ENCODE data around the gene ADAMTS19. TPM values are rescaled to one million over a fixed set of nuclear protein-coding genes. Genes with fewer than 3 reads are reported as not detected.
"Not testable (repeated sequence)": the region's sequence is repeated elsewhere in the genome, so short reads cannot be mapped to it uniquely, and the experiment has no call there.

The ADAMTS19 gene
- total RNA-seq, 1 donor from 2014 or later: 40.4 TPM

- DNase-seq (ENCODE audit: low spot score): no peak
Measured at GRCh38 chr5:129476751-129477150, 16.7 kb downstream of the ADAMTS19 start.

DNA sequence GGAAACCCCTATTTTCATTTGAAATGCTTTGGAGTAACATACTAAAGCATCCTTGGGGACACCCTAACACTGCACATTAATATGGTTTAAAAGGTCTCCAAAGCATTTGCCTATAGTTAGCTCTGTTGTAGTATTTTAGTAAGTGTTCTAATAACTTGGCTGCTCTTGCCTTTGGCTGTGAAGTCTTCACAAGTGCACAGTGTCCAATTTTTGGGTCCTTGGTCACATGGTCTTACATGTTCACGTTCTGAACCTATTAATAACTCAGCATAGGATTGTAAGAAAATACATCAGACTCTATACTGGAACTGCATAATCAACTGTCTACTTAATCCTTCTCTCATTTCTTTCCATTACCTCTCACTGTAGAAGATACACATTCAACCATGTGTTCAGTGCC, 17.4 kb downstream of the ADAMTS19 start:
- no peak for DNase-seq (ENCODE audit: low spot score)

- no peak for DNase-seq (ENCODE audit: low spot score)
Measured at GRCh38 chr5:129481161-129481560, 21.1 kb downstream of the ADAMTS19 start.

- no peak for DNase-seq (ENCODE audit: low spot score)
Measured at GRCh38 chr5:129496421-129496820, 36.3 kb downstream of the ADAMTS19 start.

DNA sequence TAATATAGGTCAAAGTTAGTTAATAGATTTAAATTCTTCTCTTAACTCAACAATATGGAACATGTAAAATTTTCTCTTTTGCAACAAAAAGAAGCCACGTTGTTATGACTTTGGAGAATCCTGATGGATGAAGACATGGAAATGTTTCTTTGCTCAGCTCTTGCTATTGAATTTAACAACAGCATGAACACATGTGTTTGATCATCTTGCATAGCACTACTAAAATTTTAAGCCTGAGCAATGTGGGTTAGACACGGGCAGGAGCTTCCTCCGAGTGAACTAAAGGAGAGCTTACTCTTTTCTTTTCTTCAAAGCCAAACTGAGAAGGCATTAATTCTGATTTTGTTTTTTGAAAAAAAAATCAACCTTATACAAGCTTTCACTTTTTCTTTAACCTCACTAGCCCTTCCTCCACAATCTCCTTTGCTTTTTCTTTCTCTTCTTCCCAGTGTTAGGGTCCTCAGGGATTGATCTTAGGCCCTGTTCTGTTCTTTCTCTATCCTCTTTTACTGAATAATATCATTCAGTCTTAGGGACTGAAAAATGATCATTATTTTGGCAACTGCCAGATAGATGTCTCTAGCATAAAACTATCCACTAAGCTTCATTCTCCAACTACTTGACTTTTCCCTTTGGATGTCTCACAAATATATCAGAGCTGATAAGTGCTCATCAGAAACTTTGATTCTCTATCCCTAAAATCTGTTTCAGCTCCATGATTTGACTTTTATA, 36.9 kb downstream of the ADAMTS19 start:
- DNase-seq (ENCODE audit: low spot score): no peak

- DNase-seq (ENCODE audit: low spot score): no peak
Measured at GRCh38 chr5:129499208-129499852, 39.2 kb downstream of the ADAMTS19 start.

- no peak for DNase-seq (ENCODE audit: low spot score)
Measured at GRCh38 chr5:129500101-129500500, 40.0 kb downstream of the ADAMTS19 start.

GRCh38 chr5:129506086-129506485, 46.0 kb downstream of the ADAMTS19 start:
- no peak for DNase-seq (ENCODE audit: low spot score)

DNA sequence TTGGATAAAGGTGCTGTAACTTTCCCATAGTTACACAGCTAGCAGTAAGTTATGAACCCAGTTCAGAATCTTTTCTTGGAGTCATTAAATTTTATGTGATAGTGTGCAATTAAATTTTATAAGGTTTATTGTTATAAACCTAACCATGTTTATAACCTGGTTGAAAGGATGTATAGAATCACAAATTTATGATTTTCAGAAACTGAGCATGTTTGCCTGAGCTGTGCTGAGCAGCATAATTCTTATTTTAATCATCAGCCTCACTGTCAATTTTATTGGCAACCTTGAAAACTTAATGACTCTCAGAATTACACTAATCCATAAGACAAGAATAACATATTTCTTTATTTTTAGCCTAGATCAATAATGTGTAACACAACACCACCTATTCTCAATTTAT, 46.9 kb downstream of the ADAMTS19 start:
- no peak for DNase-seq (ENCODE audit: low spot score)

- no peak for DNase-seq (ENCODE audit: low spot score)
Measured at GRCh38 chr5:129507527-129507926, 47.4 kb downstream of the ADAMTS19 start.

- no peak for DNase-seq (ENCODE audit: low spot score)
Measured at GRCh38 chr5:129508606-129509005, 48.5 kb downstream of the ADAMTS19 start.

GRCh38 chr5:129509363-129509975, 49.4 kb downstream of the ADAMTS19 start:
- DNase-seq (ENCODE audit: low spot score): peak; percentile 84

DNA sequence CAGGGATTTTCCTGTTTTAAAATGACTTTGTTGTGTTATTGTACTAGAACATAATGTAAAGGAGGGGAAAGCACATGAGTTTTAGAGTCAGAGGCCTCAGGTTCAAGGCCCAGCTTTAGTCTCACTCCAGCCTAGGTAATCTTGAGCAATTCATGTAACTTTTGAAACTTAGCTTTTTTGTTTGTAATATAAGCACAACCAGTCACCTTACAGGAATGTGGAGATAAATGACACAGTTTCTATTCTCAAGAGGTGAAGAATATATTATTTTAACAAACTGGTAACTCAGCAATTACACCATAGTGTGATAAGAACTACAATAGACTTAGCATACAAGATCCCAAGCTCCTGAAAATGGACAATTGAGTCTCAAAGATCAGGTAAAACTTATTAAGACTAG, 51.2 kb downstream of the ADAMTS19 start:
- no peak for DNase-seq (ENCODE audit: low spot score)

DNA sequence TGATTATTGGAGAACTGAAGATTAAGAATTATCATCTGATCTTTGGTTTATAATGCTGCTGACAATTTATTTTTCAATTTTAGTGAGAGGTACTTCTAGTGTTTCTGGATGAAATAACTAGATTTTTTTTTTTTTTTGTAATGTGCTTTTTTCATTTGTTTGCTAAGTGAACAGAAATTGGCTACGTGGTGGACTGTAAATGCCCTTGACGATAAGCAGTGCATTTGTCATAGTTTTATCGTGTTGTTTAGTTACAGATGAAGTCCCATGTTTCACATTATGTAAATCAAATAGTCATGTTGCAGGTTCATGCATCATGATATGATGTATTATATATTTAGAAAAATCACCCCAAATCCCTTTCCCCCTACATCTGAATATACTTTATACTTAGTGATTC, 81.0 kb downstream of the ADAMTS19 start:
- peak; percentile 11 for DNase-seq (ENCODE audit: low spot score)

GRCh38 chr5:129541648-129542251, 81.7 kb downstream of the ADAMTS19 start:
- no peak for DNase-seq (ENCODE audit: low spot score)

DNA sequence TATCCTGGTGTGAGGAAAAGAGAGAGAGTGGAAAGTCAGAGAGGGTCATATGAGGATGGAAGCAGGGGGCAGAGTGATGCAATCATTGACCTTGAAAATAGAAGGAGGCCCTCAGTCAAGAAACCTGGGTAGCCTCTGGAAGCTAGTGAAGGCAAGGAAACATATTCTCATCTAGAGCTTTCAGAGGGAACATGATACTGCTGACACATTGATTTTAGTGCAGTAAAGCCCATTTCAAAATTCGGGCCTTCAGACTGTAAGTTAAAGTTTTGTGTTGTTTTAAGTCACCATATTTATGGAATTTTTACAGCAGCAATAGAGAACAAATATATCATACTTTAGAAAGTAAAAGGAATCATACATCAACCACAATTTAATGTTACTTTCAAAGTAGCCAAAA, 87.0 kb downstream of the ADAMTS19 start:
- DNase-seq (ENCODE audit: low spot score): no peak

GRCh38 chr5:129554134-129554904, 94.2 kb downstream of the ADAMTS19 start:
- no peak for DNase-seq (ENCODE audit: low spot score)

DNA sequence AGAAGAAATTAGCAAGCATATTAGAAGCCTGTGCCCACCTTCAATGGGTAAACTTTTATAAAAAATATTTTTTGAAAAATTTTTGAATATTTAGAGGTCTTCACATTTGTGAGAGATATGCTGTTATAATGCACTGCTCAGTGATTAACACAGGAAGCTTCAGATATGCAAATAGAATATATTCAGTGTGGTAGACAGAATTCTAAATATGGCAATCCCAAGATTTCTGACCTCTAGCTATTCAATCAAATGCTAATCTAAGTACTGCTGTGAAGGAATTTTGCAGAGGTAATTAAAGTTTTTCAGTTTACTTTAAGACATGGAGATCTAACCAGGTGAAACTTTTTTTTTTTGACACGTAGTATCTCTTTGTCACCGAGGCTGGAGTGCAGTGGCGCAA, 103.5 kb downstream of the ADAMTS19 start:
- no peak for DNase-seq (ENCODE audit: low spot score)

DNA sequence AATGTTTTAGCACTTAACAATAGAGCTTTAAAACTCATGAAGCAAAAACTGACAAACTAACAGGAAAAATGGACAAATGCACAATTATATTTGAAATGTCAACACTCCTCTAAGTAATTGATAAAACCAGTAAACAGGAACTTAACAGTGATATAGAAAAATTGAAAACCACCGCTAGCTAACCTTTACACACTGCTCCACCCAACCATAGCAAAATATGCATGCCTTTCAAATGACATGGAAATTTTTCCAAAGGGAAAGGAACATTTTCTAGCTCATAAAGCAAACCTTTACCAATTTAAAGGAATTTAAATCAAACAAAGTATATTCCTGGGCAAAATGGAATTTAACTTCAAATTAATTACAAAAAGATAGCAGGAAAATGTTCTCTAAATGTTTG, 109.2 kb downstream of the ADAMTS19 start:
- DNase-seq (ENCODE audit: low spot score): no peak

- DNase-seq (ENCODE audit: low spot score): no peak
Measured at GRCh38 chr5:129572060-129572459, 112.0 kb downstream of the ADAMTS19 start.

DNA sequence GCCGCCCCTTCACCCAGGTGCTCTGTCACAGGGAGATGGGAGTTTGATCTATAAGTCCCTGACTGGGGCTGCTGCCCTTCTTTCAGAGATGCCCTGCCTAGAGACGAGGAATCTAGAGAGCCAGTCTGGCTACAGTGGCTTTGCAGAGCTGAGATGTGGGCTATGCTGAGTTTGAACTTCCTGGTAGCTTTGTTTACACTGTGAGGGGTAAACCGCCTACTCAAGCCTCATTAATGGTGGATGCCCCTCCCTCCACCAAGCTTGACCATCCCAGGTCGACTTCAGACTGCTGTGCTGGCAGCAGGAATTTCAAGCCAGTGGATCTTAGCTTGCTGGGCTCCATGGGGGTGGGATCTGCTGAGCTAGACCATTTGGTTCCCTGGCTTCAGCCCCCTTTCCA, 124.4 kb downstream of the ADAMTS19 start:
- DNase-seq (ENCODE audit: low spot score): not testable (repeated sequence)
